IPS DF 4.7 (cell line): ENCODE measurements around the gene ABCC4.

ENCODE experiments used
- DNase-seq: peaks from one replicate; pipeline ENCODE4 v3.0.0-alpha.2; 2013; ENCODE audit warnings: low spot score; ENCODE audit errors: extremely low read depth

ABCC4 gene

DNA sequence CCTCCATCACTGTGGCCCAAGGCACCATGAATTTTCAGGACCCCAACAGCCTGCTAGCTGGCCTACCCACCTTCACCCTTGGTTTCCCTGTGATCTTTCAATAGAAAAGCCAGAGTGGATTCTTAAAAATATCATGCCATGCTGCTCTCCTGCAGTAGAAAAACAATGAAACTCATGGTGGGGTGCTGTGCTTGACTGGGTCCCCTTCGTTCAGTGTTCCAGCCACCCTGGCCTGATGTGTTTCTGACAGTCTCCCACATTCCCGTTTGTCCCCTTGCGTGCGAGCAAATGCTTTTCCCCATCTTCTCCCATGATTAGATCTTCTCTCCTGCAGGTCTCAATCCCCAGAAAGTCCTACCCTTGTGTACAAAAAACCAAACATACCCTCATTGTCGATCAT is 43.2 kb downstream of the ABCC4 start:
- DNase-seq: no peak

DNA sequence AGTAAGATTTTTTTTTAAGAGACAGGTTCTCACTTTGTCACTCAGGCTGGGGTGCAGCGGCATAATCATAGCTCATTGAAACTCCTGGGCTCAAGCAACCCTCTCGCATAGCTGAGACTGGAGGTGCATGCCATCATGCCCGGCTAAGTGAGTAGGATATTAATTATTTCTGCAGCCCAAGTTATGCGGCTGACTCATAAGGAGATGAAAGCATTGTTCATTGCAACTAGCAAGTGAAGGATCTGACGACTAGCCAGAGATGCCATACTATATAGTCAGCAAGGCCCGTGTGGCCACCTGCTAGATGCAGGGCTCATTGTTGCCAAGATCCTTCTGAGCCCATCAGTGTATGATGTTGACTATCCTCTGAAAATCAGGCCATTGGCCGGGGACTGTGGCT is 45.2 kb downstream of the ABCC4 start:
- no peak for DNase-seq

DNA sequence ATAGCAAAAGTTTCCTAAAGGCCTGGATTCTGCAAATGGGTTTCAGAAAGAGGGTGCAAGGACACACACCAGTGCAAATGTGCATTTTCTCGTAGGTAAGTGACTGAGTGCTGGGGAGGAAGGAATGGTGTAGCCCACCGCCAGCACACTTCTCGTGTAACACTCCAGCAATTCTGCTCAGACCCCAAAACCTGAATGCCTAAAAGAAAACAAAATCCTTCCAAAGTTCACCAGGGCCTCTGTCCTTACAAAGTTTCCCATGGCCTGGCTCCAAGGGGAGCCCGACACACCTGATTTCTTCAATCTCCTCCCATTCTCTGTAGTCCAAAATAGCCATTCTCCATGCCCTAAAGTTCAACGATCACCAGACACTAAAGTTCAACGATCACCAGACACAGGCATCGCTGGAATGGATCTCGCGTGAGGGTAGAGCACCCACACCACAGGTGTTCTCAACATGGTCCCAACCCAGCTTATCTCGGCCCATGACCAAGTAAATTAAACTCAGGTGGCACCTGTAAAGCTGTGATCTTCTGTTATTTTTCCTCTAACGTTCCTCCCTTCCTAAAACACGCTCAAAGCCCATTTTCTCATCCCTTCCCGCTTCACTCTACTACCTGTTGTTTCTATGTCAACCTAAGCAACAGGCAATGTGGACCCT is 46.0 kb downstream of the ABCC4 start:
- no peak for DNase-seq

DNA sequence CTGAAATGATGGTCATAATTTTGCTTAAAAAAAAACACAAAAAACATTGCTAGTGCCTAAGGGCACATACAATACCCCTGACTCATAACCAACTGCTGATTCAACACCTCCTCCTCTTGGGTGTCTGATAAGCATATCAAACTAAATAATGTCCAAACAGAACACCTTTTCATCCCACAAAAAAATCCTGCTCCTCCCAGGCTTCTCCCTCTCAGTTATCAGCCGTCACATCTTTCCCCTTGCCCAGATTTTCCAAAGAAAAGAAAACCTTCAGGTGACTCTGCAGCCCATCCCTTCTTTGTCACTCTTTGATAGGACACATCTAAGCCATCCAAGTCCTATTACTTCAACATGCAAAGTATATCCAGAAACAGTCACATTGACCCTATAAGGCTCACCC is 46.9 kb downstream of the ABCC4 start:
- DNase-seq: no peak

DNA sequence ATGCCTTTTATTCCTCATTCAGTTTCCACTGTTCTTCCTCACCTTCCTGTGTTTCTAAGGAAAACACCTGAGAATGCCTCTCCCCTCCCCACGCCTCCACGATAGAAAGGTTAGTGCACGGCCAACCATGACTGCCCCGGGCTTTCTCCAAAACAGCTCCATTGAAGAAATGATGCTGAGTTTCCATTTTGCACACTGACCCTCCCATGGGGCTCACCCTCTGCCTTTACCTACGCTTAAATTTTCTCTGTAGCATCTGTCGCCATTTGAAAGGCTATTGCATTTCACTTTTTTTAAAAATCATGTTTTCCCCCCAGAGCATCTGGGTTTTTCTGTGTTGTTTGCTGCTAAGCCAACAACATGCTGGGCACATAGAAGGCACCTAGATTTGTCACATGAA is 48.2 kb downstream of the ABCC4 start:
- DNase-seq: no peak

DNA sequence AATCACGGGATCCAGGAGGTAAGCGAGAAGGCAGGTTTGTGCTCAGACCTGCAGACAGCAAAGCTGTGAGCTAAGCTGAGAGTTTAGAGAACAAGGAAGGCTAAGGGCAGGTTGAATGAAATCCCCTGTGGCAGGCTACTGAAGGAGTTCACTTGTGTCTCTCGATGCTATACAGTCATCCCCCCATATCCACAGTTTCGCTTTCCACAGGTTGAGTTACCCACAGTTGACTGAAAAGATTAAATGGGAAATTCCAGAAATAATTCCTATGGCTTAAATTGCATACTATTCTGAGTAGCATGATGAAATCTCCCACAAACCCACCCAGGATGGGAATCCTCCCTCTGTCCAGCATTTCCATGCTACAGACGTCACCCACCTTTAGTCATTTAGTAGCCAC is 49.6 kb downstream of the ABCC4 start:
- no peak for DNase-seq

DNA sequence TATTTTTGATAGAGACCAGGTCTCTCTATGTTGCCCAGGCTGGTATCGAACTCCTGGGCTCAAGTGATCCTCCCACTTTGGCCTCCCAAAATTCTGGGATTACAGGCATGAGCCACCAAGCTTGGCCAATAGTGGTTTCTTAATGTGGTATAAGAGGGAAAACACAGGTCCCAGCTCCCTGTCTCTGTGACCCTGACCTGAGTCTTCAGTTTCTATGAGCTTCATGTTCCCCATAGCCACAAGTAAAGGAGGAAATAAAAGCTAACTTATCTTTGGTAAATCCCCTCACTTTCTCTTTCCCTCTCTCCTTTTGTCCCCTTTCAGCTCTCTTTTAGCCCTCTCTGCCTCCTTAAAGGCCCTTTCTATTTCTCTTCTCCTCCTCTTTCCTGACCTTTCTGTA is 50.3 kb downstream of the ABCC4 start:
- no peak for DNase-seq

DNA sequence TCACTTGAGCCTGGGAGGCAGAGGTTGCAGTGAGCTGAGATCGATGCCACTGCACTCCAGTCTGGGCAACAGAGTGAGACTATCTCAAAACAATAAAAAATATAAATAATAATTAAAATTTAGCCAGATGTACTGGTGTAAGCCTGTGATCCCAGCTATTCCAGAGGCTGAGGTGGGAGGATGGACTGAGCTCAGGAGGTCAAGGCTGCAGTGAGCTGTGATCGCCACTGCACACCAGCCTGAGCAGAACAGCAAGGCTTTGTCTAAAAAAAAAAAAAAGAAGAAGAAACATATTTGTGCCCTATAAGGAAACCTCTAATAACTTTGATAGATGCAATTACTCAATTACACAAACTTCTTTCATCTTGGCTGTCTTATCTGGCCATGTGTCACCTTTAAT is 52.3 kb downstream of the ABCC4 start:
- DNase-seq: no peak

DNA sequence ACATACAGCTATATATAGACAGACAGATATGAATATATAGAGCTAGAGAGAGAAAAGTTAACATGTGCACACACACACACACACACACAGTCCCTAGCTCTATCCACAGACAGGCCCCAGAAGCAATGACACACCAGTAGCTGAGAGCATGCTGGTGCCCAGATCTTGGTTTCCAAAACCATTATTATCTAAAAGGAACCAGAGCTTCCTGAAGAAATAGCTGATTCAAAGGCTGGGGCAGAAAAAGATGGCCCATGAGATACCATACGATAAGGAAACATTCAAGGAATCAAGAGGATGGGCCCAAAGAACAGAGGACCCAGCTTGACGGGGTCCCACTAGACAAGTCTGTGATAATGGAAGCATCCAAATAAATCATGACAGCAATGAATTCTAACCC is 53.4 kb downstream of the ABCC4 start:
- DNase-seq: no peak

DNA sequence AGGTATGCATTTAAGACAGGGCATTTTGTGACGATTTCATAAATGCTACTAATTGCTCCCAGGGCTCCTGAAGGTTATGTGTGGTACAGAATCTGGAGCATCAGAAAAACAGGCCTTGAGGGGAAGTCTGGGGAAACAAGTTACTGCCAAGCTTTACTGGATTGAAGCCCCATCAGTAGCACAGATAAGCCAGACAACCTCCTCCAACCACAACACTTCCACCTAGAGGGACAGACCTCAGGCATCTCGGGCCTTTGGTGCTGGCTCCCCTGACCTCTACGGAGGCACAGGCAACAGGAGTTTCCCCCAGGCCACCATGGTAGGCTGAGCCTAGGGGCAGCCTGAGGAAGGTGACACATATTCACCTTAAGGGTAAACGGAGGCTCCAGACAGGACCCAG is 54.1 kb downstream of the ABCC4 start:
- DNase-seq: no peak

DNA sequence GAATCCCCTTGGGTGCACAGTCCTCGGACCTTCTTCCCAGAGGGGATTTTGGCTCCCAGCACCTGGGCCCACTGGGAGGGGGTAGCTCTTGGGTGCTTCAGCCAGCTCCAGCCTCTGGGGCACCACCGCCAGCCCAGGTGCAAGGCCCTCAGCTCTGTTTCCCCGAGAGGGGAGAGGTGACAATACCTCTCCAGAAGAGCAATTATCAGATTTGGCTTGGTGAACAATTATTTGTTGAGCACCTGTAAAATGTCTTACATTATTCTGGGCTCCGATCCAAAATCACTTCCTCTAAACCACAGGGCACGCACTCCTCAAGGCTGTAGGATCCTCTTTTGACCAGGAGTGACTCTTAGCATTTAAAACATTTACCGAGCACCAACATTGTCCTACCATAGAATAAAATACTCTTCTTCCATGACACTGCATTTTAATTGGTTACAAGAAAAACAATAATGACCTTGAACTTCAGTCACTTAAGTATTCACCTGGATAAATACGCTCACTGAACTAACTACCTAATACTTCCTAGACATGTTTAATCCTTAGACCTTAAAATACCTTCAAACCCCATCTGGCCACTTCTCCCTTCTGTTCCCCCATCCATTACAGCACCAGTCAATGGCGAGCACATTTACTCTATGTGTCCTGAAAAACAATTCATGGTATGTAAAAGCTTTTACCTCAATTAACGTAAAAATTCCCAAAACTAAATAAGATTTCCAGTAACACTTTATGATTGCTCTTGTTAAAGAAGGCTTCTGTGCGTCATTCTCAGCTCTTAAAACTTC is 54.8 kb downstream of the ABCC4 start:
- no peak for DNase-seq

DNA sequence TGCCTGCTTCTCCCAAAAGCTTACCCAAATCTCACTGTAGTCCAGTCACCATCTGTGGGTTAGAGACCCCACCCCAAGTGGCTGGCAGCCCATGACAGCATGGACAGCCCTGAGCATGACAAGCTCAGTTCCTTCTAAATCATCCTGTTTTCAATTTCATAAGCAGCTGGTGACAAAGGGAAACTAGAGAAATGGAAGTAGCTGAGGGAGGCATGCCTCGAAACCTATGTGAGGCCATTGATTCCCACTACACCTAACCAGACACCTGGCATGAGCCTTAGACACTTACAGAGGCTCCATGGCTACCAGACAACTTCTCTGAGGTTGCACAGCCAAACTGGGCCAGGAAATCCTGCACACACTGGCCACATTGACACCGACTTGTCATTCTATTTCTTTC is 56.2 kb downstream of the ABCC4 start:
- DNase-seq: no peak

DNA sequence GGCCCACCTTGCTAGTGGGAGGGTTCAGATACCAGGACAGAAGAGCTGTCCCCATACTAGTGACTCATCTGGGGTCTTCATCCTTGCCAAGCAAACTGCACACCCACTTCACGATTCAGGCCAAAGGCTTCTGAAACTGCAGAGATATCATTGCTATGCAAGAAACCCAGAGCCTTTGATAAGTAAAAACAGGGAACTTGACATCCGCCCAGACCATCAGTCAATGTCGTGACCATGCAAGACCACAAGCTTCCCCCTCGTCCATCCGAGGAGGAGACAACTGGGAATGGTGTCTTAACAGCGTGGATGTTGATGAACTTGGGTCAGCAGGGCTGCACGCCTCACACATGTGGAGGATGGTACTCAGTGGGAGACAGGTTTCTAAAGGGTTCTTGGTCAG is 58.0 kb downstream of the ABCC4 start:
- no peak for DNase-seq

DNA sequence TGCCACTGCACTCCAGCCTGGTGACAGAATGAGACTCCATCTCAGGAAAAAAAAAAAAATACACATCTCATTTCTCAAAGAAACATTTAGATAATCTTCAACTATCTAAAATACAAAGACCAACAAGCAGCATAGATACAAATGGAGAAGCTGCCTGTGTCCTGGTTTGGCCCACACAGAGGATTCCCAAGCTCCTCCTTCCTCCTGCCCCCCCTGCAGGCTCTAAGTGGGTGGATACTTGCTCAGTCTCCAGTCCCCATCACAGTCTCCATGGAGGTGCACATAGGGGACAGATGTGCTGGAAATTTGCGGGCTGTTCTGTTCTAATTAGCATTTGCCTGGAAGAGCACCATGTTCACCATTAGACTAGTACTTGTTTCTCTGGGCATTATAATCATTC is 59.9 kb downstream of the ABCC4 start:
- no peak for DNase-seq

DNA sequence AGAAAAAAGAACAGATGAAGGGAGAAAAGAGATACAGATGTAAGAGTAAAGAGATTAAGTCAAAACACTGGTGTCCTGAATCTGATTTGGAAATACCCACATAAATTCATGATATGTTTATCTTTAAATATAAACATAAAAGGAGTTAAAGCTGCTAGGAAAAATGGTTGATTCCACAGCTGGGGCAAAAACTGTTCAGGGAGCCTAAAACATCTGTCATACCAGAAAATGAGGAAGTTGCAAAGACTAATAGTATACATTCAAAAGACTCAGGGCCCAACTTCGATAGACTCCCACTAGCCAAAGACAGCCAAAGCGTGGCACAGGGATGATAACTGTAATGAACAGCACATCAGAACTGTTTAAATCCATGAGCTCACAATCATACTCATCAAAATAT is 62.0 kb downstream of the ABCC4 start:
- DNase-seq: no peak

DNA sequence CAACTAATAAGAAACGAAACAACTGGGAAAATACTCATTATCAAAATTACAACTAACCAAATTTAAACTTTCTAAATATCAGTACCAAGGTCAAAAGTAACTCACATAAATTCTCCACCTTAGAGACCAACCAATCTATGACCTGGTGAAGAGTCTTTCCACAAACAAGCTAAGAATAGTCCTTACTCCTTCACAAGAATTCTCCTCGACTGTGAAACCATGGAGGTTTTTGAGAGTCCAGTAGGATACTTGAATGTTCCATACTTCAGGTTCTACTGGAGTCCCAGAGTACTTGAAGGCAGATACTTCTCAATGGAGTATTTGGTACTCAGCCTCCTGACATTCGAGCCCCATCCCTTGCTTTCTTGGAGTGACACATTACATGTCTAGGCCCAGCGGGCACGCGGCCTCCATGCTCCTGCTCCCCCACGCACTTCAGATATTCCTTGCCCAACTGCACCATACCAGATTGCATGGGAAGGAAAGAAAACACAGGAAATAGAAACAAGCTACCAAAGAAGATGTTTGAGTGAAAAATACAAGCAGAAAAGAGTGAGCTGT is 63.9 kb downstream of the ABCC4 start:
- DNase-seq: no peak

DNA sequence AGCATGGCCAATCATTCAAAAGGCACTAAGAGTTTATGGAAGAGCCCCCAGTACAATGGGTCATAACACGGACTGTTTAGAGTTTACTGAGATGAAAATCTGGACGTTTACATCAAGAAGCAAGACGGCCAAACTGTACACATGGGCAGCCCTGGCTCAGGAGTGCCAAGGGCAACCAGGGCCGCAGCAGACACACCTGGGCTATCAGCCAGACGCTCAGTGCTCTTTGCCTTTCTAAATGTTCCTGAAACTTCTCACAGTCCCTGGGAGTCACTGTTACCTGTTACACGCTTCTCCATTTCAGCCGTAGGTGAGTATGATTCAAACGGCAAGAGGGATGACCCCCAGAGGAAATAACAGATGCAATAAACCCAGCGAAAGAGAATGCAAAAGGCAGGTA is 64.5 kb downstream of the ABCC4 start:
- DNase-seq: no peak

DNA sequence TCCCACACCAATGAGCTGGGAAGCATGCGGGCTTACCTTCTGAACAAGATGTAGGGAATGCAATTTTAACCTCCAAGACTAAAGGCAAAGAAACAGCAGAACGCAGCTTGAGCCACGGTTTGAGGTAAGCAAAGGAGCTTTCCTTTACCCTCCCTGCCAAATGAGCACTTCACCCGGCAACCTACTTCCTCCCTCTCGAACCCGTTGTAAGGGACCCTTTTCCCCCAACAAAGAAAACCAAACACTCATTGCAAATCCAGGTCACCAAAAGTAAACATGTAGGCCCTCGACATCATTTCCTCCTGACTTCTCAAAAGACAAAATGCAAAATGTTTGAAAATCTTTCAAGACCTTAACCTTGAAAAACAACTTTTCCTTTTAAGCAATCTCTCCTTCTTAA is 65.3 kb downstream of the ABCC4 start:
- DNase-seq: no peak

DNA sequence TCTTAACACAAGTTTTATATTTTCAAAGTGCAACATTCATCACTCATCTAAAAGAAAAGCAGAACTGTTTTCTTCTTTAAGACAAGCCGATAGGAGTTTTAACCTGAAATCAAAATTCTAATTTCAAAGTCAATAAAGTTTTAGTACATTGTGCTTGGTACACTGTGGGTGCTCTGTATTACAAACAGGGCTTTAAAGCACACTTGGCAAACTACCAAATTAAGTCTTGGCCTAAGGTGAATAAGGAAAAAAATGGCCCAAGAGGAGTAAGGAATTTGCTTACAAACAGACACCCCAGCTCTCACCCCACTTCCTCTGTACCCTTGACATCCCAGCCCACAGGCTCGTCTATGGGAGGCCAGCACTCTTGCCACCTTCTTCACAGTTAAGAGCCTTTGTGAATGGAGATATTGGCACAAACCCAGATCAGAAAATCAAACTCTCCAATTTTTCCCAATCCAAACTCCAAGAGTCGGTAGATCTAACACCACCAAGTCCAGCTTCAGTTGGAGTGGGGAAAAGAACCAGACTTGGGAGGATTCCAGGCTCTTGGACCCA is 66.0 kb downstream of the ABCC4 start:
- DNase-seq: no peak

DNA sequence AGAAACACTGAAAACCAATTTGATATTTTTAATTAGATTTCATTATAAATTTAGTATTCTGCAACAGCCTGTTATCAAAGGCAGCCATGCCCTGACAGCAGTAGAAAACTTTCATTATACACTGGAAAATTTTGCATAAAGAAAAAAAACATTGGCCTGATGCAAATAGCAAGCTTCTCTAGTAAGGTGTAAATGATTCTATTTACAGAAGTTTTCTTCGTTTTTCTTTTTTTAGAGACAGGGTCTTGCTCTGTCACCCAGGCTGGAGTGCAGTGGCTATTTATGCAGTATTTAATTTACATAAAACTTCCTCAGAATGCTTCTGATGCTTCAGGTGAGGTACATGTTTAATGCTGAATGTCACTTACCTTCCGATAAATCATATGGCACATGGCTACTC is 67.0 kb downstream of the ABCC4 start:
- no peak for DNase-seq

DNA sequence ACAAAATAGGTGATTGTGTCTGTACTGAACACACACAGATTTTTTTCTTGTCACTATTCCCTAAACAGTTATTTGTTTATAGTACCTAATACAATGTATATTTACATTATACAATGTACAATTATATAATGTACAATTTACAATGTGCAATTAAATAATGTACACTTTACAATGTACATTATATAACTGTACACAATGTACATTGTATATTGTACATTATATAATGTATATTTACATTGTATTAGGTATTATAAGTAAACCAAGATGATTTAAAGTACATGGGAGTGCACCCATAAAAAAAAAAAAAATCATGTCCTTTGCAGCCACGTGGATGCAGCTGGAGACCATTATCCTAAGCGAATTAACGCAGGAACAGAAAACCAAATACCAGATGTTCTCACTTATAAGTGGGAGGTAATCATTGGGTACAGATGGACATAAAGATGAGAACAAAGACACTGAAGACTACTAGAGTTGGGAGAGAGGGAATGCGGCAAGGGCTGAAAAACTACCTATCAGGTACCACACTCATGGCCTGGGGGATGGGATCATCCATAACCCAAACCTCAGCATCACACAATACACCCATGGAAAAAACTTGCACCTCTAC is 68.1 kb downstream of the ABCC4 start:
- DNase-seq: no peak

DNA sequence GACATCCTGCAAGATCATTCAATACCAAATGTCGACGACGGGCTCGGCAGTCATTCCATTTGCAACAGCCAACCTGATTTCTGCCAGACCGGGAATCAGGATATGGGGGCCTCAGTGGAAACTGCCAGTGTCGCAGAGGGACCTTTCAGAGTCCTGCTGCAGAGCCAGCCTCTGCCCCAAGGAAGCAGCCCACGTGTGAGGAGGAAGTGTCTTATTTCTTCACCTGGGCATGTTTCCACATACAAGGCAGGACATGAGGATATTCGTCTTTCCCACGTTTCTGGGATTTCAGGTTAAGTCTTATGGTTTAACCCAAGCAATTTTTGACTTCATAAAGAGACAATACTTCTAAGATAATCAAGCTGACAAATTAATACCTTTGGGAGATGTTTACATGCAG is 69.9 kb downstream of the ABCC4 start:
- no peak for DNase-seq
